G401.6 (cell line): ENCODE measurements around the gene ATP9B.
"Not testable (repeated sequence)": the region's sequence is repeated elsewhere in the genome, so short reads cannot be mapped to it uniquely, and the experiment has no call there.

Experiments
- FAIRE-seq: peaks from 2 replicates; lab custom pipeline; 2012; peaks lifted over from hg19 to GRCh38; lab: Jason Lieb, UNC

ATP9B gene

GRCh38 chr18:79366177-79367094 lies 297.2 kb downstream of the ATP9B start:
- no peak for FAIRE-seq

DNA sequence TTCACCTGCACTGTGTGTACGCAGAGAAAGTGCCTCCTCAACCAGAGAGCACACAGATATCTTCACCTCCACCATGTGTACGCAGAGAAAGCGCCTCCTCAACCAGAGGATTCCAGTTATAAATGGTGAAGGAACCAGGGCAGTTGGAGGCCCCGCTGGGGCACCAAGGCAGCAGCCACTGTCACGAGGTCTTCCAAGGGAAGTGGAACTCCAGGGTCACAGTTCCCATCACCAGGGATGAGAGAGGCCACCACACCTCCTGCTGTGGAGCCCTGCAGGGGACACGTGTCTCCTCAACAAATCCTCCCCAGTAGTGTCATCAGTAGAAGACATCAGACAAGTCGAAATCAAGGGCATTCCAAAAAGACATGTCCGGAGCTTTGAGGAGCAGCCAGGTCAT lies 298.3 kb downstream of the ATP9B start:
- no peak for FAIRE-seq

- no peak for FAIRE-seq
These were observed 298.8 kb downstream of the ATP9B start for GRCh38 chr18:79367989-79368388.

- FAIRE-seq, result no peak
These were observed 299.5 kb downstream of the ATP9B start for GRCh38 chr18:79368681-79369080.

DNA sequence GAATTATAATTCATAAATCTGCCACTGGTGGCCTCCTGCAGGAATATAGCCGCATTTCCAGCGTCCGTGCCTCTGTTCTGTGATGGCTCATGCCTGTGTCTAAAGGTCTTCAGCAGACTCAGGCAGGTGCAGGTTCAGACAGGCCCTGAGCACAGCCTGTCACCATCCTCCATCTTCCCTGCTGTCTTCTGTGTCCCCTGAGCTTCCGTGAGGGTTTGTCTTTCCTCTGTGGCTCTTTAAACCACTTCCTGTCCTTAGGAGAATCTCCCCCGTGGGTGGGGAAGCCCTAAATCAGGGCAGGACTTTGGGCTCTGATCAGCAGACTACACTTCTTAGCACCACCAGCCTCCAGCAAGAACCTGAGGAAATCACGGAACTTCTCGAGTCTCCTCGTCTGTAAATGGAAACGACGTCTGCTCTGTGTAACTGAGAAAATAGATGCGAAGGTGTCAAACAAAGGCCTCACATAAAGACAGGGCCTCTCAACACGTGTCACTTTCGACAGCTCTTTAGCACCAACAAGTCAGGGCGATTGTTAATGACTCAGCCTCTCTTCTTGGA lies 302.4 kb downstream of the ATP9B start:
- no peak for FAIRE-seq

GRCh38 chr18:79372461-79372860 lies 303.3 kb downstream of the ATP9B start:
- FAIRE-seq, result no peak

GRCh38 chr18:79372991-79373390 lies 303.8 kb downstream of the ATP9B start:
- no peak for FAIRE-seq

- FAIRE-seq, result no peak
These were observed 304.5 kb downstream of the ATP9B start for GRCh38 chr18:79373736-79374135.

GRCh38 chr18:79374408-79375171 lies 305.4 kb downstream of the ATP9B start:
- FAIRE-seq, result no peak

- no peak for FAIRE-seq
These were observed 306.4 kb downstream of the ATP9B start for GRCh38 chr18:79375441-79376154.

DNA sequence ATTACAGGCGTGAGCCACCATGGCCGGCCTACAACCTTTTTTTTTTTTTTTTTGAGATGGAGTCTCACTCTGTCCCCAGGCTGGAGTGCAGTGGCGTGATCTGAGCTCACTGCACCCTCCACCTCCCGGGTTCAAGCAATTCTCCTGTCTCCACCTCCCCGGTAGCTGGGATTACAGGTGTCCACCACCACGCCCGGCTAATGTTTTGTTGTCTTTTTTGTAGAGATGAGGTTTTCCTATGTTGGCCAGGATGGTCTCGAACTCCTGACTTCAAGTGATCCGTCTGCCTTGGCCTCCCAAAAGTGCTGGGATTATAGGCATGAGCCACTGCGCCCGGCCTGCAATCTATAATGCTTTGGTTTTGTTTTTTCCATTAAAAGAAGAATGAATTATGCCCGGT lies 307.5 kb downstream of the ATP9B start:
- FAIRE-seq, result not testable (repeated sequence)

DNA sequence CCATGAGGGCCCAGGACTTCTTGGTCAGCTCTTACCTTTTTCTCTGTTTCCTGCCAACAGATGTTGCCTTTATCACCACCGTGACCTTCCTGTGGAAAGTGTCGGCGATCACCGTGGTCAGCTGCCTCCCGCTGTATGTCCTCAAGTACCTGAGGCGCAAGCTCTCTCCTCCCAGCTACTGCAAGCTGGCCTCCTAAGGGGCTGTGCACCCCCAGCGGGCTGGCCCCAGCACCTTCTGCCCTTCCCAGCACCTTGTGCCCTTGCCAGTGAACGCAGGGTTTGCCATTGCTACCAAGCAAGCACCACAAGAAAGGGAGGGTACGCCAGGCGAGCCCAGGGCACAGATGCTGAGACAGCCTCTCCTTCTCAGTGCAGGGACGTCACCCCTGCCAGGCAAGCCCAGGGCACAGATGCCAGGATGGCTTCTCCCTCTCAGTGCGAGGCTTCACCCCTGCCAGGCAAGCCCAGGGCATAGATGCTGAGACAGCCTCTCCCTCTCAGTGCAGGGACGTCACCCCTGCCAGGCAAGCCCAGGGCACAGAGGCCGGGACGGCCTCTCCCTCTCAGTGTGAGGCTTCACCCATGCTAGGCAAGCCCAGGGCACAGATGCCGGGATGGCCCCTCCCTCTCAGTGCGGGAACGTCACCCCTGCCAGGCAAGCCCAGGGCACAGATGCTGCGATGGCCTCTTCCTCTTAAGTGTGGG lies 308.1 kb downstream of the ATP9B start:
- no peak for FAIRE-seq

DNA sequence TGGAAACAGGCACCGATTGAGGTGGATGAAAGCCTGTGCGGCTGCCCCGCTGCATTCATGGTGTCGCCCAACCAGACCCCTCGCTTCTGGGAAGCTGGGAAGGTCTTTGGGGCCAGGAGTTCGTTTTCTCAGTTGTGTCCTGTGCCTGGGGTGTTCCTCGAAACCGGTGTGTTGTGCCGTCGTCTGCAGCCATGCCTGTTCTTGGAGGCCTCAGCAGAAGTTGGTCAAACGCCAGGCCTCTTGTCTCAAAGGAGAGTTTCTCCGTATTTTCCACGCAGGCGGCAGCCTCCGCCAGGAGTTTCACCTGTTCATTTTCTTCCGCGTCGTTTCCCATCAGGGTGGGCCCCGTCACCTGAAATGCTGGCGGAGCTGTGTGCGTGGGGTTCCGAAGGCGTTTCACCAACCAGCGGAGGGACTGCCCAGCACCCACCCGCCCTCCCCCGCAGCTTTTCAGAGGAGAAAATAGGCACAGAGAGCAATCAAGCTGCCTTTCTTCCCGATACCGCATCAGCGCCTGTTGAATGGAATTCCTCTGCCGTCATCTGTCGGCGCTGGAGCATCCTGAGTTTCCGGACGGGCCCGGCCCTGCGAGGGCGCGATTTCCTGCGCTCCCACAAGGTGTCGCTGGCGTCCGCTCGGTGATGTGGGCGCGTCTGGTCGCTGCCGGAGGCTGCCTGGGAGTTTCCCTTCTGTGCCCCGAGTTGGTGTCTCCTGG lies 309.5 kb downstream of the ATP9B start:
- peak; percentile 80 for FAIRE-seq

- FAIRE-seq, result no peak
These were observed 310.2 kb downstream of the ATP9B start for GRCh38 chr18:79379251-79379905.

GRCh38 chr18:79379931-79380815 lies 311.0 kb downstream of the ATP9B start:
- FAIRE-seq, result no peak

DNA sequence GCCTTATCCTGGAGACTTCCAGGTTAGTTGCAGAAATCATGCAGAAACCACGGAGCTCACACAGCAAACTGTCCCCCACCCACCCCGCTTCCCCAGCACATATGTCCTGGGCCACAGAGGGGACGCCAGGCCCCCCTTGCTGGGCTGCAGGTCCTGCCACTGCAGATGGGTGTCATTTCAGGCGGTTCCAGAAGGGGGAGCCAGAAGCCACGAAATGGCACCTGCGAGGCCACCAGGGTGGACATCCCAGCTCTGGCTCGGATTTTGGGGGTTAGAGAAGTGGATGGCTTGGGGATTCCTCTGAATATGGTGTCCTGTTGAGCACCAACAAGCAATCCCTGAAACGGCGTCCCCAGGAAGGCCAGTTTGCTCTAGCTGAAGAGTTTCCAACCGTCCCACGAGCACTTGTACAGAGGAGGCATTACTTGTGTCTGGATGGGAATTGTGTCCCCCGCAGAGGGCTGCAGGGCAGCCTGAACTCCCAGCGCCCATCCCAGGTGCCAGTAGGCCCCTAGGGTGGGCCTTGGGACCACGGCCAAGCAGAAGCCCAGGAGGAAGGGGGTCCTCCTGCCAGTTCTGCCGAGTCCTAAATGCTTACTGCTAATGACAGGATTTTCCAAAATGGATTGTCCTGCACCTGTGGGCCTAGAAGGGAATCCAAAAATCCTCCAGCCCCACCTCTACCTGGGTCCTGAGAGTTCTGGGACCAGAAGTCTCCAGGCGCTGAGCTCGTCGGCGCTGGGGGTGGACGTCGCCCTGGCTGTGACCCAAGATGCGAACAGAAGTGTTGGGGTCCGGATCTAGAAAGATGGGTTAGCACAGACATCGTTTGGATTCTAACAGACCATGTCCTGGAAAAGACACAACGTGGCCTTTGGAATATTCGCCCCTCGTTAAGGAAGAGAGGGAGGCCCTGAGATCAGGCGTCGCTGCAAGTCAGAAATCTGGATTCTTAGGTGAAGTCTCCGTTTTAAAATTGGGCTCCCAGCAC lies 311.9 kb downstream of the ATP9B start:
- no peak for FAIRE-seq

DNA sequence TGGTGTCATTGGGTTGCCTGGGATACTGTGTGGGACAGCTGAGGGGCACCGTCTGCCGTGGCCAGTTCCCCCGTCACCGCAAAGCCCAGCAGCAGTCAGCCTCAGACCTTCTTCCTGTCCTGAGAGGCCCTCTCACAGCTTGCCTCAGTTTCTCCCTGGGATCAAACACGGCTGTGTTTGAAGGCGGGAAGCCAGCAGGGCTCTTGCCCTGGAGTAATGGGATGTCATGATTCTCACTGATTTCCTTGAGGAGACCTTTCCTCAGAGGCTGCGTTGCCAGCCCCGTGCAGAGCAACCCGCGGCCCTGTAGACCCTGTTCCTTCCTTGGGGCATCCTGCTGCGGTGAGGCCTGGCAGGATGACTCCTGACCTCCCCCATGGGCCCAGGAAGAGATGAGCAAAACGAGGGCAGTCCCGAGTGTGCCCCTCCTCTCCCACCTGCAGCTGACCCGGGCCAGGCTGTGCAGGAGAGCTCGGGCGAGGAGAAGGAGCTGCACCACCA lies 312.7 kb downstream of the ATP9B start:
- FAIRE-seq, result no peak
